ENCODE data around the gene DPPA3. TPM values are rescaled to one million over a fixed set of nuclear protein-coding genes. Genes with fewer than 3 reads are reported as not detected.

Gene DPPA3
- total and polyA plus RNA-seq, 9 of the 15 experiments (the other 6 are each of a cell fraction or from before 2014, with no cell fraction given), result not detected

DNA sequence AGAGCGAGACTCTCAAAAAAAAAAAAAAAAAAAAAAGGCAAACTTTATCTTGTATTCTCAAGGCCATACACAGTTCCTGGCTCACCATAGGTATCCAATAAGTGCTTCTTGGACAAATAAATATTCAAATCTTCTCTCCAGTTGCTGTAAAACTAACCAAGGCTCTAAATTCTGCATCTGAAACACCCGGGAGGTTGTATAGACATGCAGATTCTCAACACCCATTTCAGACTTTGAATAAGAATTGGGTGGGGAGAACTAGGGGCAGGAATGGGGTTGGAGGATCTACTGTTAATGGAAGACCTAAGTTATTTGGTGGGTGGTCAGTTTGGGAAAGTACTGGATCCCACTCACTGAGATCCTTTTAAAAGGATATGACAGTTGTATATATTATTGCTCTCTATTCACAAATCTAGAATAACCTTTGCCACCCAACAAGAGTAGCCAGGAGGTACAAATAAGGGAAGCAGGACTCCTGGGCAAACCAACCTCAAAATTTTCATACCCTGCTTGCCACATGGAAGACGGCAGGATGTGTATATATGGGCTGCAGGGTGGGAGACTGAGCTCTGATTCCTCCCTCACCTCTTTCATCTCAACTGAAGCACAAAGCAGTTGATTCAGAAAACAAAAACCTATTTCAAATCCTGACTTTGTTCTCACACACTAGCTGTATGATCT, 16.5 kb upstream of the DPPA3 start:
- H3K9me1 ChIP-seq (ENCODE audit: control insufficient read depth, insufficient read depth, low read length), result no peaks in the 10 kb centered on the region
- H2AFZ ChIP-seq (ENCODE audit: low read depth, low read length), result no peak overlapping the region
- H3K4me2 ChIP-seq (ENCODE audit: insufficient read depth, low read length), result no peak overlapping the region
- ATAC-seq (no peak), DNase-seq (ENCODE audit: extremely low read depth in 1 of 4, low spot score in 3 of 4) (no peak), FAIRE-seq (no peak)
- no peaks in the 10 kb centered on the region for H3K79me2 ChIP-seq (ENCODE audit: control insufficient read depth, insufficient read depth, low read length)
- no peak overlapping the region for H3K27ac ChIP-seq (ENCODE audit: extremely low read depth, low read depth, low read length)
- H3K9me3 ChIP-seq (replicated peaks; ENCODE audit: control insufficient read depth, insufficient read depth, low read depth, low read length), result no peaks in the 10 kb centered on the region
- peaks cover 0 to 7% of the 10 kb centered on the region in 2 experiments; a peak in 2 of 5 replicates for H3K4me1 ChIP-seq (replicated peaks in 1 of 2; ENCODE audit: control insufficient read depth in 2 of 2, insufficient read depth in 2 of 2, low read length in 2 of 2)
- in situ Hi-C loops (cut with MboI) (no loop called here), intact Hi-C loops (cut with micrococcal nuclease) (no loop called here)
- 14% methylated on average over 3 of the region's 3 CpGs for WGBS (ENCODE audit: insufficient coverage, low coverage, missing lambda C conversion rate)
- H3K36me3 ChIP-seq (ENCODE audit: control insufficient read depth, insufficient read depth, low read length), result no peaks in the 10 kb centered on the region
- POLR2A ChIA-PET, result no interaction called here
- no peak overlapping the region for H3K4me3 ChIP-seq
- CTCF ChIA-PET (ENCODE audit: low intra/inter-chr PET ratio), result no interaction called here
- TF ChIP-seq CBX8 (IDR thresholded peaks at IDR 0.05; ENCODE audit: borderline replicate concordance, extremely low read depth, low read depth, low read length, poor library complexity, severe bottlenecking), result no peak
- TF ChIP-seq, protein P1, sequence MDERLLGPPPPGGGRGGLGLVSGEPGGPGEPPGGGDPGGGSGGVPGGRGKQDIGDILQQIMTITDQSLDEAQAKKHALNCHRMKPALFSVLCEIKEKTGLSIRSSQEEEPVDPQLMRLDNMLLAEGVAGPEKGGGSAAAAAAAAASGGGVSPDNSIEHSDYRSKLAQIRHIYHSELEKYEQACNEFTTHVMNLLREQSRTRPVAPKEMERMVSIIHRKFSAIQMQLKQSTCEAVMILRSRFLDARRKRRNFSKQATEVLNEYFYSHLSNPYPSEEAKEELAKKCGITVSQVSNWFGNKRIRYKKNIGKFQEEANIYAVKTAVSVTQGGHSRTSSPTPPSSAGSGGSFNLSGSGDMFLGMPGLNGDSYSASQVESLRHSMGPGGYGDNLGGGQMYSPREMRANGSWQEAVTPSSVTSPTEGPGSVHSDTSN (CRISPR knock-in tag; IDR thresholded peaks at IDR 0.05; ENCODE audit: low read depth), result no peak
- TF ChIP-seq, protein P1 (tag; conservative IDR thresholded peaks at IDR 0.05; ENCODE audit: low read depth), result no peak
- no peak for TF ChIP-seq HMGN3 (IDR thresholded peaks at IDR 0.05; ENCODE audit: borderline replicate concordance, extremely low read depth, insufficient read length, low read depth, low read length)
- TF ChIP-seq ZNF561 (CRISPR knock-in tag; conservative IDR thresholded peaks at IDR 0.05), result no peak
- no peak for TF ChIP-seq ZC3H8 (IDR thresholded peaks at IDR 0.05)
- TF ChIP-seq, protein P2, sequence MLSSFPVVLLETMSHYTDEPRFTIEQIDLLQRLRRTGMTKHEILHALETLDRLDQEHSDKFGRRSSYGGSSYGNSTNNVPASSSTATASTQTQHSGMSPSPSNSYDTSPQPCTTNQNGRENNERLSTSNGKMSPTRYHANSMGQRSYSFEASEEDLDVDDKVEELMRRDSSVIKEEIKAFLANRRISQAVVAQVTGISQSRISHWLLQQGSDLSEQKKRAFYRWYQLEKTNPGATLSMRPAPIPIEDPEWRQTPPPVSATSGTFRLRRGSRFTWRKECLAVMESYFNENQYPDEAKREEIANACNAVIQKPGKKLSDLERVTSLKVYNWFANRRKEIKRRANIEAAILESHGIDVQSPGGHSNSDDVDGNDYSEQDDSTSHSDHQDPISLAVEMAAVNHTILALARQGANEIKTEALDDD (IDR thresholded peaks at IDR 0.05), result no peak
- TF ChIP-seq, protein P3, sequence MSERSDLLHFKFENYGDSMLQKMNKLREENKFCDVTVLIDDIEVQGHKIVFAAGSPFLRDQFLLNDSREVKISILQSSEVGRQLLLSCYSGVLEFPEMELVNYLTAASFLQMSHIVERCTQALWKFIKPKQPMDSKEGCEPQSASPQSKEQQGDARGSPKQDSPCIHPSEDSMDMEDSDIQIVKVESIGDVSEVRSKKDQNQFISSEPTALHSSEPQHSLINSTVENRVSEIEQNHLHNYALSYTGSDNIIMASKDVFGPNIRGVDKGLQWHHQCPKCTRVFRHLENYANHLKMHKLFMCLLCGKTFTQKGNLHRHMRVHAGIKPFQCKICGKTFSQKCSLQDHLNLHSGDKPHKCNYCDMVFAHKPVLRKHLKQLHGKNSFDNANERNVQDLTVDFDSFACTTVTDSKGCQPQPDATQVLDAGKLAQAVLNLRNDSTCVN (CRISPR knock-in tag; IDR thresholded peaks at IDR 0.05), result no peak
- no peak for TF ChIP-seq ZNF263 (CRISPR knock-in tag; IDR thresholded peaks at IDR 0.05; ENCODE audit: borderline replicate concordance)
- no peak for TF ChIP-seq RBBP5 (IDR thresholded peaks at IDR 0.05; ENCODE audit: borderline replicate concordance, insufficient read depth, low read length, poor library complexity, severe bottlenecking)
- H3K27me3 ChIP-seq (ENCODE audit: control insufficient read depth in 2 of 2, insufficient read depth in 2 of 2, low read length in 2 of 2), result peaks cover 2 to 7% of the 10 kb centered on the region in 2 experiments; a peak in 3 of 5 replicates
- no peak overlapping the region for H3K9ac ChIP-seq (ENCODE audit: insufficient read depth in 1 of 2, low read depth in 2 of 2, low read length in 2 of 2)
- H4K20me1 ChIP-seq (replicated peaks; ENCODE audit: control insufficient read depth, insufficient read depth, low read length), result no peaks in the 10 kb centered on the region
- no TSS peak for BruUV-seq (replicated peaks)

Data from K562 (cell line).